NB4 (cell line): Measurements from ENCODE around the gene SYNGR3.

Experiments used
- DNase-seq: peaks from one replicate; pipeline ENCODE4 v3.0.0; 2010; ENCODE audit warnings: low read depth
- H3K4me3 ChIP-seq: one replicate; pipeline ENCODE4 v1.5.1; 2011; ENCODE audit warnings: mild to moderate bottlenecking, low read depth, low read length, moderate library complexity
- MYC ChIP-seq: IDR thresholded peaks from 2 replicates; pipeline ENCODE4 v1.6.1; 2011; ENCODE audit warnings: low read depth, low read length
- POLR2A ChIP-seq: IDR thresholded peaks from 2 replicates; pipeline ENCODE4 v1.6.1; 2011; ENCODE audit warnings: mild to moderate bottlenecking; ENCODE audit not compliant: insufficient read length; ENCODE audit errors: extremely low read depth
- TF ChIP-seq, protein P1 (sequence below): IDR thresholded peaks from 2 replicates; pipeline ENCODE4 v1.6.1; 2011; ENCODE audit warnings: low read depth, low read length
- TF ChIP-seq, protein P2 (sequence below): IDR thresholded peaks from one replicate; pipeline ENCODE4 v1.5.1; 2012; ENCODE audit warnings: low read depth, low read length

The SYNGR3 gene

GRCh38 chr16:1942810-1943726 lies 46.7 kb upstream of the SYNGR3 start, which contains the start of gene MSRB1:
MSRB1 (minus strand) TSS chr16:1943199; CDS start chr16:1943156, 43 bp downstream.
- TF ChIP-seq, protein P1, sequence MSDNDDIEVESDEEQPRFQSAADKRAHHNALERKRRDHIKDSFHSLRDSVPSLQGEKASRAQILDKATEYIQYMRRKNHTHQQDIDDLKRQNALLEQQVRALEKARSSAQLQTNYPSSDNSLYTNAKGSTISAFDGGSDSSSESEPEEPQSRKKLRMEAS, result peak; percentile 67
- TF ChIP-seq MYC (peak; percentile 75), POLR2A (peak; percentile 86)
- TF ChIP-seq, protein P2, sequence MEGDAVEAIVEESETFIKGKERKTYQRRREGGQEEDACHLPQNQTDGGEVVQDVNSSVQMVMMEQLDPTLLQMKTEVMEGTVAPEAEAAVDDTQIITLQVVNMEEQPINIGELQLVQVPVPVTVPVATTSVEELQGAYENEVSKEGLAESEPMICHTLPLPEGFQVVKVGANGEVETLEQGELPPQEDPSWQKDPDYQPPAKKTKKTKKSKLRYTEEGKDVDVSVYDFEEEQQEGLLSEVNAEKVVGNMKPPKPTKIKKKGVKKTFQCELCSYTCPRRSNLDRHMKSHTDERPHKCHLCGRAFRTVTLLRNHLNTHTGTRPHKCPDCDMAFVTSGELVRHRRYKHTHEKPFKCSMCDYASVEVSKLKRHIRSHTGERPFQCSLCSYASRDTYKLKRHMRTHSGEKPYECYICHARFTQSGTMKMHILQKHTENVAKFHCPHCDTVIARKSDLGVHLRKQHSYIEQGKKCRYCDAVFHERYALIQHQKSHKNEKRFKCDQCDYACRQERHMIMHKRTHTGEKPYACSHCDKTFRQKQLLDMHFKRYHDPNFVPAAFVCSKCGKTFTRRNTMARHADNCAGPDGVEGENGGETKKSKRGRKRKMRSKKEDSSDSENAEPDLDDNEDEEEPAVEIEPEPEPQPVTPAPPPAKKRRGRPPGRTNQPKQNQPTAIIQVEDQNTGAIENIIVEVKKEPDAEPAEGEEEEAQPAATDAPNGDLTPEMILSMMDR, result no peak
- H3K4me3 ChIP-seq, result peak within 1 kb of the TSS; percentile 82
- DNase-seq, result peak; percentile 98

DNA sequence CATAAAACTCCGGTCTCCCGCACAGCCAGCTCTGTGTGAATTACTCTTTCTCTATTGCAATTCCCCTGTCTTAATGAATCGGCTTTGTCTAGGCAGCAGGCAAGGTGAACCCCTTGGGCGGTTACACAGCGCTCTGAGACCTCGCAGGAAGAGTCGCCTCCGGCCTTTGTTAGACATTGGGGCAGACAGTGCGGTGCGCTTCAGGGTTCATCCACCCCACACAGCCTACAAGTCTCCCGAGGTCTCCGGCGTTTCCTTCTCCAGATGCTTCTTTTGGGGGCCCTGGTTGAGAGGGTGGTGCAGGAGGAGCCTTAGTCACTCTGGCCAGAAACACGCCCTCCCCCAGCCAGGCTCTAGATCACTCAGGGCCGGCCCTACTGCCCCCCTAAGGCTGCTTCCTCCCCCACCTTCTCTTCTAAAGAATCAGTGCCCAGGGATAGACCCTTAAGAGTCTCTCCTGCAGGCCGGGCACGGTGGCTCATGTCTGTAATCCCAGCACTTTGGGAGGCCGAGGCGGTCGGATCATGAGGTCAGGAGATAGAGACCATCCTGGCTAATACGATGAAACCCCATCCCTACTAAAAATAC lies 45.1 kb upstream of the SYNGR3 start:
- no peak for DNase-seq
- no peak for TF ChIP-seq POLR2A
- TF ChIP-seq MYC, result no peak
- TF ChIP-seq, protein P2, result no peak
- TF ChIP-seq, protein P1, result no peak
- H3K4me3 ChIP-seq, result no peak overlapping the region

GRCh38 chr16:1945559-1946391 lies 44.0 kb upstream of the SYNGR3 start:
- no peak overlapping the region for H3K4me3 ChIP-seq
- no peak for TF ChIP-seq MYC
- TF ChIP-seq, protein P1, result no peak
- no peak for TF ChIP-seq POLR2A
- TF ChIP-seq, protein P2, result no peak
- DNase-seq, result no peak

DNA sequence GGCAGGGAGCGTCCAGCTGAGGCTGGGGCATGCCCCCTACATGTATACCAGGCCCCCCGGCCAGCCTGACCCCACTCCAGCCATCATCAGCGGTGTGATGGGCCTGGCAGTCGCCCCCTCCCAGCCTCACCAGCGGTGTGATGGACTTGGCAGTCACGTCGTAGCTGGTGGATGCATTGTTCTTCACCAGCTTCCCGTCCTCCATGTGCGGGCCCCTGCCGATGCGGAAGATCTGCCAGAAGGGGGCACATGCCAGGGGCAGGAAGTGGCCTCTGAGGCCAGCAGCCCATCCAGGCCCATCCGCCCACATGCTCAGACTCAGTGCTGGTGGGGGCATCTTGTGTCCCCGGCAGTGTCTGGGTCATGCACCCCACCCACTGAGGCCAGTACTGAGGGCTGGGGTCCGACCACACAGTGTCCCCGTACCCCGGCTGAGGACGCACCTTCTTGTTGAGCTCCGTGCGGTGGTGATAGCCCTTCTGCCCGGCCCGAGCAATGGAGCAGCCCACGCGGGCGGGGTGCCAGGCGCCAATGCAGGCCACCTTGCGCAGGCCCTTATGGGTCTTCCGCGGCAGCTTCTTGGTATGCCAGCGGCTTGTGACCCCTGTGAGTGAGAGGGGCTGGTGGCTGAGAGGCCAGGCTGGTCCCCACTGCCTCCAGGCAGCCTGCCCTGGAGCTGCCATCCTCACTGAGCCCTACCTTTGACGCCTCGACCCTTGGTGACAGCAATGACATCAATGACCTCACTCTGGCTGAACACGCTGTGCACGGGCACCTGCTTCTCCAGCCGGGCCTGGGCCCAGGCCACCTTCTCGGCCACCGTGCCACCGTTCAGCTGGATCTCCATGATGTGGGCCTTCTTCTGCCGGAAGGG lies 43.0 kb upstream of the SYNGR3 start:
- no peak for DNase-seq
- TF ChIP-seq POLR2A (no peak), MYC (no peak)
- TF ChIP-seq, protein P2, result no peak
- TF ChIP-seq, protein P1, result no peak
- no peak overlapping the region for H3K4me3 ChIP-seq

GRCh38 chr16:1947369-1947670 lies 42.5 kb upstream of the SYNGR3 start:
- H3K4me3 ChIP-seq, result no peak overlapping the region
- TF ChIP-seq POLR2A (no peak), MYC (no peak)
- TF ChIP-seq, protein P2, result no peak
- TF ChIP-seq, protein P1, result no peak
- DNase-seq, result no peak
